Body of pancreas (tissue), 4 donors: ENCODE data around the gene ADK.

Experiments used
- CTCF ChIP-seq, 7 experiments: fragments of 450-650 bp in 4 of 7; fragments of 200-600 bp in 3 of 7; sonication (generic) in 3 of 7; IDR thresholded peaks; one replicate each; pipeline ENCODE4 v1.5.1; 2016 to 2019; ENCODE audit warnings: antibody characterized with exemption in 7 of 7
- POLR2A ChIP-seq, 3 donors: fragments of 450-650 bp; IDR thresholded peaks; one replicate each; pipeline ENCODE4 v1.6.1; 2016; ENCODE audit warnings: antibody characterized with exemption in 3 of 3, mild to moderate bottlenecking in 2 of 3

DNA sequence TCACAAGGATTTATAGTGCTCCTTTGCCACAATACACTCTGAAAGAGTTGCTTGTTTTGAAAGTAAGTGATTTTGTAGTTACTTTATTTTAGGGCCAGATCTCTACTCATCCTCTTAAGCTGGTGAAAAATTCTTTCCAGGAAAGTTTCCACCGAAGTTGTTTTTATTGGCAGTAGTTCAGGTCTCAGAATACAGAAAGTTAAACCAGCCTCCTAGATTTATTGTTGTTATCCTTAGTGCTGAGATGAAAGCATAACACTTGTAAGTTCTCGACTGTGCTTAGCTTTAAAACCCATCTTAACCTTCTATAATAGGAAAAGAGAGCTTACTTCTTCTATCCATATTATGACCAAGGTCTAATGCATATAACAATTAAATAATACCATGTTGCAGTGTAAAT, 5.9 kb upstream of the ADK start:
- TF ChIP-seq CTCF (IDR thresholded peaks at IDR 0.05) = no peak
- TF ChIP-seq POLR2A (IDR thresholded peaks at IDR 0.05) = no peak
